DOHH2 (cell line): ENCODE measurements around the gene KPNA6.

Experiments used
- CTCF ChIP-seq: fragments of 200-600 bp; sonication (generic); IDR thresholded peaks from one replicate; pipeline ENCODE4 v1.5.1; 2014; ENCODE audit warnings: antibody characterized with exemption, mild to moderate bottlenecking, low read depth, low read length; ENCODE audit not compliant: poor library complexity, severe bottlenecking
- EZH2phosphoT487 ChIP-seq: fragments of 200-600 bp; sonication (generic); IDR thresholded peaks from 2 replicates; pipeline ENCODE4 v1.6.1; 2017; ENCODE audit warnings: borderline replicate concordance, mild to moderate bottlenecking, antibody characterized with exemption, low read length, moderate library complexity, mixed read lengths

- TF ChIP-seq EZH2phosphoT487 (no peak), CTCF (no peak)
These were observed 31.1 kb downstream of the KPNA6 start for GRCh38 chr1:32138965-32139364.
